Measurements from ENCODE around the gene C21orf58. TPM values are rescaled to one million over a fixed set of nuclear protein-coding genes. Genes with fewer than 3 reads are reported as not detected.

Gene C21orf58
- total RNA-seq, 8 experiments from 2014 or later: 0.92 to 15.3 (median 2.8) TPM

- H3K4me1 ChIP-seq (replicated peaks in 1 of 2): no peaks in the 10 kb centered on the region
- WGBS, 10 experiments: 72 to 100% (median 96%) methylated on average over 2 to 10 of the region's 10 CpGs
- no peak overlapping the region for H3K4me3 ChIP-seq
- H3K27ac ChIP-seq: no peak overlapping the region
- no peak for ATAC-seq (replicated peaks in 6 of 8)
- in situ Hi-C loops (cut with MboI; ENCODE audit: low pct_unique_long_range_greater_than_20kb in 2 of 9, low sequenced_read_pairs in 9 of 9, unreplicated experiment in 9 of 9): no loop called here
These were observed 37.5 kb upstream of the C21orf58 start for GRCh38 chr21:46361176-46361575.

GRCh38 chr21:46357684-46358425 is 34.2 kb upstream of the C21orf58 start:
- ATAC-seq (replicated peaks in 6 of 8): no peak
- H3K4me1 ChIP-seq (replicated peaks in 1 of 2): no peaks in the 10 kb centered on the region
- in situ Hi-C loops (cut with MboI; ENCODE audit: low pct_unique_long_range_greater_than_20kb in 2 of 9, low sequenced_read_pairs in 9 of 9, unreplicated experiment in 9 of 9): no loop called here
- WGBS, 10 experiments: 80 to 100% (median 91%) methylated on average over 2 to 10 of the region's 19 CpGs; no CpG with 5 or more reads in 2 of the 10 experiments
- no peak overlapping the region for H3K27ac ChIP-seq
- H3K4me3 ChIP-seq: no peak overlapping the region

- in situ Hi-C loops (cut with MboI; ENCODE audit: low pct_unique_long_range_greater_than_20kb in 2 of 9, low sequenced_read_pairs in 9 of 9, unreplicated experiment in 9 of 9): no loop called here
- ATAC-seq (replicated peaks in 6 of 8): no peak
- H3K27ac ChIP-seq: no peak overlapping the region
- no peaks in the 10 kb centered on the region for H3K4me1 ChIP-seq (replicated peaks in 1 of 2)
- 60 to 100% (median 81%) methylated on average over 1 to 4 of the region's 4 CpGs; no CpG with 5 or more reads in 3 of the 10 experiments for WGBS, 10 experiments
- H3K4me3 ChIP-seq: no peak overlapping the region
These were observed 33.6 kb upstream of the C21orf58 start for GRCh38 chr21:46357335-46357604.

GRCh38 chr21:46356494-46357334 is 33.0 kb upstream of the C21orf58 start:
- peak in 1 of 8 experiments; percentile 7 for ATAC-seq (replicated peaks in 6 of 8)
- H3K4me1 ChIP-seq (replicated peaks in 1 of 2): no peaks in the 10 kb centered on the region
- H3K27ac ChIP-seq: no peak overlapping the region
- in situ Hi-C loops (cut with MboI; ENCODE audit: low pct_unique_long_range_greater_than_20kb in 2 of 9, low sequenced_read_pairs in 9 of 9, unreplicated experiment in 9 of 9): no loop called here
- H3K4me3 ChIP-seq: no peak overlapping the region
- 80 to 100% (median 98%) methylated on average over 1 to 12 of the region's 23 CpGs; no CpG with 5 or more reads in 5 of the 10 experiments for WGBS, 10 experiments

- in situ Hi-C loops (cut with MboI; ENCODE audit: low pct_unique_long_range_greater_than_20kb in 2 of 9, low sequenced_read_pairs in 9 of 9, unreplicated experiment in 9 of 9): no loop called here
- no peaks in the 10 kb centered on the region for H3K4me1 ChIP-seq (replicated peaks in 1 of 2)
- H3K4me3 ChIP-seq: no peak overlapping the region
- no peak overlapping the region for H3K27ac ChIP-seq
- peak in 2 of 8 experiments; percentile 6 to 10 for ATAC-seq (replicated peaks in 6 of 8)
- 93% methylated on average over 6 of the region's 13 CpGs; no CpG with 5 or more reads in 9 of the 10 experiments for WGBS, 10 experiments
These were observed 32.3 kb upstream of the C21orf58 start for GRCh38 chr21:46356005-46356338.

GRCh38 chr21:46355161-46356004 is 31.7 kb upstream of the C21orf58 start:
- no peaks in the 10 kb centered on the region for H3K4me1 ChIP-seq (replicated peaks in 1 of 2)
- ATAC-seq (replicated peaks in 6 of 8): peak in 2 of 8 experiments; percentile 7 to 9
- in situ Hi-C loops (cut with MboI; ENCODE audit: low pct_unique_long_range_greater_than_20kb in 2 of 9, low sequenced_read_pairs in 9 of 9, unreplicated experiment in 9 of 9): no loop called here
- H3K4me3 ChIP-seq: no peak overlapping the region
- no peak overlapping the region for H3K27ac ChIP-seq
- 93 to 100% (median 97%) methylated on average over 1 to 6 of the region's 33 CpGs; no CpG with 5 or more reads in 7 of the 10 experiments for WGBS, 10 experiments

GRCh38 chr21:46354518-46354917 is 30.8 kb upstream of the C21orf58 start:
- WGBS, 10 experiments: 87 to 100% (median 100%) methylated on average over 1 to 3 of the region's 13 CpGs; no CpG with 5 or more reads in 7 of the 10 experiments
- no peak overlapping the region for H3K27ac ChIP-seq
- H3K4me1 ChIP-seq (replicated peaks in 1 of 2): no peaks in the 10 kb centered on the region
- in situ Hi-C loops (cut with MboI; ENCODE audit: low pct_unique_long_range_greater_than_20kb in 2 of 9, low sequenced_read_pairs in 9 of 9, unreplicated experiment in 9 of 9): no loop called here
- no peak for ATAC-seq (replicated peaks in 6 of 8)
- no peak overlapping the region for H3K4me3 ChIP-seq

- 80 to 100% (median 95%) methylated on average over 1 to 6 of the region's 16 CpGs; no CpG with 5 or more reads in 4 of the 10 experiments for WGBS, 10 experiments
- no peak overlapping the region for H3K4me3 ChIP-seq
- ATAC-seq (replicated peaks in 6 of 8): no peak
- H3K27ac ChIP-seq: no peak overlapping the region
- H3K4me1 ChIP-seq (replicated peaks in 1 of 2): no peaks in the 10 kb centered on the region
- in situ Hi-C loops (cut with MboI; ENCODE audit: low pct_unique_long_range_greater_than_20kb in 2 of 9, low sequenced_read_pairs in 9 of 9, unreplicated experiment in 9 of 9): no loop called here
These were observed 30.4 kb upstream of the C21orf58 start for GRCh38 chr21:46354046-46354445.

GRCh38 chr21:46352913-46353312 is 29.2 kb upstream of the C21orf58 start:
- Histone ChIP-seq H3K4me3 (no peak overlapping the region), H3K27ac (no peak overlapping the region), H3K4me1 (replicated peaks in 1 of 2) (no peaks in the 10 kb centered on the region)
- in situ Hi-C loops (cut with MboI; ENCODE audit: low pct_unique_long_range_greater_than_20kb in 2 of 9, low sequenced_read_pairs in 9 of 9, unreplicated experiment in 9 of 9): no loop called here
- 84 to 100% (median 95%) methylated on average over 1 to 11 of the region's 14 CpGs; no CpG with 5 or more reads in 2 of the 10 experiments for WGBS, 10 experiments
- ATAC-seq (replicated peaks in 6 of 8): no peak

GRCh38 chr21:46352164-46352515 is 28.5 kb upstream of the C21orf58 start:
- in situ Hi-C loops (cut with MboI; ENCODE audit: low pct_unique_long_range_greater_than_20kb in 2 of 9, low sequenced_read_pairs in 9 of 9, unreplicated experiment in 9 of 9): no loop called here
- no peak overlapping the region for H3K4me3 ChIP-seq
- ATAC-seq (replicated peaks in 6 of 8): peak in 2 of 8 experiments; percentile 25 to 61
- no peaks in the 10 kb centered on the region for H3K4me1 ChIP-seq (replicated peaks in 1 of 2)
- no peak overlapping the region for H3K27ac ChIP-seq
- WGBS, 10 experiments: 79 to 100% (median 93%) methylated on average over 2 to 4 of the region's 11 CpGs; no CpG with 5 or more reads in 5 of the 10 experiments

- ATAC-seq (replicated peaks in 6 of 8): no peak
- 67 to 100% (median 98%) methylated on average over 1 to 5 of the region's 11 CpGs; no CpG with 5 or more reads in 3 of the 10 experiments for WGBS, 10 experiments
- H3K27ac ChIP-seq: no peak overlapping the region
- no peaks in the 10 kb centered on the region for H3K4me1 ChIP-seq (replicated peaks in 1 of 2)
- in situ Hi-C loops (cut with MboI; ENCODE audit: low pct_unique_long_range_greater_than_20kb in 2 of 9, low sequenced_read_pairs in 9 of 9, unreplicated experiment in 9 of 9): no loop called here
- no peak overlapping the region for H3K4me3 ChIP-seq
These were observed 27.9 kb upstream of the C21orf58 start for GRCh38 chr21:46351476-46352163.

- in situ Hi-C loops (cut with MboI; ENCODE audit: low pct_unique_long_range_greater_than_20kb in 2 of 9, low sequenced_read_pairs in 9 of 9, unreplicated experiment in 9 of 9): no loop called here
- no peak overlapping the region for H3K4me3 ChIP-seq
- ATAC-seq (replicated peaks in 6 of 8): no peak
- H3K27ac ChIP-seq: no peak overlapping the region
- no peaks in the 10 kb centered on the region for H3K4me1 ChIP-seq (replicated peaks in 1 of 2)
- 82 to 100% (median 93%) methylated on average over 1 to 7 of the region's 13 CpGs; no CpG with 5 or more reads in 4 of the 10 experiments for WGBS, 10 experiments
These were observed 27.3 kb upstream of the C21orf58 start for GRCh38 chr21:46350981-46351380.

Data from motor neuron (in vitro differentiated cells).